ENCODE measurements around the gene SCNN1G. TPM values are rescaled to one million over a fixed set of nuclear protein-coding genes. Genes with fewer than 3 reads are reported as not detected.

Gene SCNN1G
- total and polyA plus RNA-seq, 8 donors = 3.0 to 20.4 (median 7.9) TPM

GRCh38 chr16:23202166-23202565 lies 19.6 kb downstream of the SCNN1G start:
- intact Hi-C loops (cut with DNase I; ENCODE audit: low total_unique reads) = no loop called here
- DNase-seq = no peak
- WGBS, 5 donors = 82 to 96% (median 92%) methylated on average over 1 of the region's 1 CpG

GRCh38 chr16:23206986-23207385 lies 24.4 kb downstream of the SCNN1G start:
- TF ChIP-seq CTCF (IDR thresholded peaks at IDR 0.05) = no peak
- TF ChIP-seq EP300 (IDR thresholded peaks at IDR 0.05) = no peak
- TF ChIP-seq POLR2A (IDR thresholded peaks at IDR 0.05) = no peak
- TF ChIP-seq POLR2AphosphoS5 (IDR thresholded peaks at IDR 0.05) = no peak
- H3K27ac ChIP-seq = no peak overlapping the region
- DNase-seq = no peak
- WGBS, 5 donors = 72 to 79% (median 73%) methylated on average over 7 of the region's 7 CpGs
- H3K4me3 ChIP-seq = no peak overlapping the region
- intact Hi-C loops (cut with DNase I; ENCODE audit: low total_unique reads) = no loop called here
- no peaks in the 10 kb centered on the region for H3K4me1 ChIP-seq
- no peaks in the 10 kb centered on the region for H3K9me3 ChIP-seq
- H3K36me3 ChIP-seq = peaks cover 0 to 28% (median 0%) of the 10 kb centered on the region in 4 donors
- peaks cover 0 to 8% (median 0%) of the 10 kb centered on the region in 3 donors for H3K27me3 ChIP-seq

More at GRCh38 chr16:23202166-23202565, 19.6 kb downstream of the SCNN1G start:
- no peak overlapping the region for H3K4me3 ChIP-seq
- no peak overlapping the region for H3K27ac ChIP-seq
- H3K36me3 ChIP-seq = peaks cover 0 to 41% (median 0%) of the 10 kb centered on the region in 4 donors
- H3K9me3 ChIP-seq = no peaks in the 10 kb centered on the region
- no peaks in the 10 kb centered on the region for H3K4me1 ChIP-seq
- H3K27me3 ChIP-seq = no peaks in the 10 kb centered on the region
- no peak for TF ChIP-seq EP300 (IDR thresholded peaks at IDR 0.05)
- no peak for TF ChIP-seq CTCF (IDR thresholded peaks at IDR 0.05)
- TF ChIP-seq POLR2A (IDR thresholded peaks at IDR 0.05) = no peak
- no peak for TF ChIP-seq POLR2AphosphoS5 (IDR thresholded peaks at IDR 0.05)

- TF ChIP-seq CTCF (IDR thresholded peaks at IDR 0.05) = no peak
- TF ChIP-seq EP300 (IDR thresholded peaks at IDR 0.05) = no peak
- no peak for TF ChIP-seq POLR2AphosphoS5 (IDR thresholded peaks at IDR 0.05)
- no peak for TF ChIP-seq POLR2A (IDR thresholded peaks at IDR 0.05)
- Histone ChIP-seq H3K27ac (no peak overlapping the region), H3K4me1 (no peaks in the 10 kb centered on the region), H3K36me3 (peaks cover 0 to 28% (median under 1%) of the 10 kb centered on the region in 4 donors), H3K27me3 (peaks cover 0 to 8% (median 0%) of the 10 kb centered on the region in 3 donors), H3K9me3 (no peaks in the 10 kb centered on the region), H3K4me3 (no peak overlapping the region)
- 61 to 76% (median 71%) methylated on average over 3 of the region's 3 CpGs for WGBS, 5 donors
- DNase-seq = peak in 1 of 2 donors; percentile 16
- intact Hi-C loops (cut with DNase I; ENCODE audit: low total_unique reads) = no loop called here
These were observed 24.9 kb downstream of the SCNN1G start for GRCh38 chr16:23207485-23207884.

GRCh38 chr16:23209606-23210005 lies 27.1 kb downstream of the SCNN1G start:
- intact Hi-C loops (cut with DNase I; ENCODE audit: low total_unique reads) = no loop called here
- no peak for DNase-seq
- 76 to 90% (median 86%) methylated on average over 3 to 9 of the region's 9 CpGs for WGBS, 5 donors

More at GRCh38 chr16:23209606-23210005, 27.1 kb downstream of the SCNN1G start:
- Histone ChIP-seq H3K4me1 (no peaks in the 10 kb centered on the region), H3K27ac (no peak overlapping the region), H3K27me3 (peaks cover 0 to 8% (median 0%) of the 10 kb centered on the region in 3 donors), H3K9me3 (no peaks in the 10 kb centered on the region), H3K4me3 (no peak overlapping the region), H3K36me3 (peaks cover 0 to 43% (median 3%) of the 10 kb centered on the region in 4 donors)
- TF ChIP-seq EP300 (IDR thresholded peaks at IDR 0.05) = no peak
- no peak for TF ChIP-seq POLR2AphosphoS5 (IDR thresholded peaks at IDR 0.05)
- no peak for TF ChIP-seq CTCF (IDR thresholded peaks at IDR 0.05)
- TF ChIP-seq POLR2A (IDR thresholded peaks at IDR 0.05) = no peak
